Parathyroid adenoma (tissue), 2 donors: ENCODE data around the gene TDO2.

ENCODE experiments used
- H2AFZ ChIP-seq: fragments of 300-600 bp; sonication (generic); one replicate; pipeline ENCODE4 v1.7.0; 2017; ENCODE audit warnings: antibody characterized with exemption, mild to moderate bottlenecking
- H3K27ac ChIP-seq: fragments of 300-600 bp; sonication (generic); one replicate; pipeline ENCODE4 v1.7.0; 2017
- H3K27me3 ChIP-seq: fragments of 300-600 bp; sonication (generic); one replicate; pipeline ENCODE4 v1.7.0; 2017; ENCODE audit warnings: low read length; ENCODE audit not compliant: control insufficient read depth, insufficient read depth
- H3K36me3 ChIP-seq: fragments of 300-600 bp; sonication (generic); one replicate; pipeline ENCODE4 v1.7.0; 2017; ENCODE audit warnings: low read length; ENCODE audit not compliant: control insufficient read depth, insufficient read depth
- H3K4me1 ChIP-seq: fragments of 300-600 bp; sonication (generic); one replicate; pipeline ENCODE4 v1.7.0; 2017; ENCODE audit warnings: control low read depth
- H3K4me2 ChIP-seq: fragments of 300-600 bp; sonication (generic); one replicate; pipeline ENCODE4 v1.7.0; 2017; ENCODE audit warnings: low read length
- H3K4me3 ChIP-seq: fragments of 300-600 bp; sonication (generic); one replicate; pipeline ENCODE4 v1.7.0; 2017; ENCODE audit warnings: low read depth, low read length
- H3K79me2 ChIP-seq: fragments of 300-600 bp; sonication (generic); one replicate; pipeline ENCODE4 v1.7.0; 2017; ENCODE audit warnings: control low read depth
- H3K9ac ChIP-seq: fragments of 300-600 bp; sonication (generic); one replicate; pipeline ENCODE4 v1.7.0; 2017; ENCODE audit warnings: mild to moderate bottlenecking
- H3K9me3 ChIP-seq: fragments of 300-600 bp; sonication (generic); one replicate; pipeline ENCODE4 v1.7.0; 2017; ENCODE audit warnings: low read length; ENCODE audit not compliant: control insufficient read depth
- CTCF ChIP-seq: fragments of 300-600 bp; sonication (generic); IDR thresholded peaks from one replicate; pipeline ENCODE4 v1.7.0; 2017; ENCODE audit warnings: antibody characterized with exemption, mild to moderate bottlenecking
- donor health status: primary hyperparathyroidism.

Gene TDO2

DNA sequence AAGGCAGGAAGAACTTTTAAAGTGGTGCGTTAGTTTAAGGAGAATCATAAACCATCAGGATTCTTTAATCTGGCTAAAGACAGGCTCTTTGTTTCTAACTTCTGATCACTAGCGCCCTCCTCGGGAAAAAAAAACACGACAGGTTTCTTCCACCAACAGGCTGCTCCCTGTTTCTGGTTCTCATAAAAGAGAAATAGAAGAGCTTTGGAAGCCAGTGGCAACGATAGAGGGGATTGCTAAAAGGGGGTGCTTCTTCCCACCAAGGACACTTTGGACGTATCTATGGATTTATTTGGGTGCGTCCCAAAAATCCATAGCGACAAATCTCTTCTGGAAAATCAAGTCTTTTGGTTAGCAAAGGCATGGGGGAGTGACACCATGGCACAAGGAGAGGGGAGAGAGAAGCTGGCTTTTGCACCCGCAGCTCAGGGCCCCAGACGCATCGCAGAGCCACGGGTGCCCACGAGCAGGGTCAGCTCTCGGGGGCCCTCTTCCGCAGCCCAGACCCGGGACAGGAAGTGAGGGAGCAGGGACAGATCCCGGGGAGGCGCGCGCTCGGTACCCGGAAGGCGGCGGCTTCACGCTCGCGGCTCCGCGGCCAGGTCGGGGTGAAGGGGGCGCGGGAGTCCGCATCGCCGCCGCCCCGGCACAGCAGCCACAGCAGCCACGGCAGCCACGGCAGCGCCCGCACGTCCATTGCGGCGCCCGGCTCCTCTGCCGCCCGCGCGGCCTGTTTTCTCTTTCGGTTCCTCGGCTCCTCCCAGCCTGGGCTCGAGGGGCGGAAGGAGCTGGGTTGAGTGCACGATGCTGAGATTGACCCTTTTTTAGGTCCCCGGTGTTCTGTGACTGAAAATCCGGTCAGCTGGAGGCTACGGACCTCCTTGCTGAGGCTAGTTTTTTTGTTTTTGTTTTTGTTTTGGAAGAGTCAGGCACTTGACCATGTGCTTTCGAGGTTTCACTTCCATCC, 49.9 kb downstream of the TDO2 start, which contains the start of gene CTSO:
CTSO (minus strand) TSS at position 716 of the 967 bp plus-strand sequence; CDS start at position 697, 19 bp downstream.
- Histone ChIP-seq H3K27ac (peak within 1 kb of the TSS; percentile 88), H3K36me3 (no peaks in the 10 kb centered on the region), H3K4me1 (no peaks in the 10 kb centered on the region), H3K27me3 (no peaks in the 10 kb centered on the region), H3K9me3 (no peaks in the 10 kb centered on the region), H2AFZ (peak within 1 kb of the TSS; percentile 97), H3K9ac (peak within 1 kb of the TSS; percentile 1), H3K4me3 (peak within 1 kb of the TSS; percentile 92), H3K4me2 (peak within 1 kb of the TSS; percentile 98), H3K79me2 (no peaks in the 10 kb centered on the region)
- peak; percentile 54 for TF ChIP-seq CTCF

GRCh38 chr4:155954118-155954685, 50.7 kb downstream of the TDO2 start:
- Histone ChIP-seq H3K4me2 (peak overlapping the region; percentile 98), H2AFZ (peak overlapping the region; percentile 97), H3K9me3 (no peaks in the 10 kb centered on the region), H3K36me3 (no peaks in the 10 kb centered on the region), H3K79me2 (no peaks in the 10 kb centered on the region), H3K9ac (no peak overlapping the region), H3K4me3 (peak overlapping the region; percentile 92), H3K4me1 (no peaks in the 10 kb centered on the region), H3K27me3 (no peaks in the 10 kb centered on the region), H3K27ac (peak overlapping the region; percentile 88)
- TF ChIP-seq CTCF = no peak

GRCh38 chr4:155954939-155955338, 51.4 kb downstream of the TDO2 start:
- no peak overlapping the region for H3K4me3 ChIP-seq
- no peak overlapping the region for H3K27ac ChIP-seq
- no peaks in the 10 kb centered on the region for H3K9me3 ChIP-seq
- H3K79me2 ChIP-seq = no peaks in the 10 kb centered on the region
- H3K36me3 ChIP-seq = no peaks in the 10 kb centered on the region
- TF ChIP-seq CTCF = no peak
- H3K9ac ChIP-seq = no peak overlapping the region
- no peaks in the 10 kb centered on the region for H3K4me1 ChIP-seq
- no peaks in the 10 kb centered on the region for H3K27me3 ChIP-seq
- no peak overlapping the region for H2AFZ ChIP-seq
- H3K4me2 ChIP-seq = no peak overlapping the region

GRCh38 chr4:155956461-155956860, 53.0 kb downstream of the TDO2 start:
- no peak overlapping the region for H3K9ac ChIP-seq
- H3K27me3 ChIP-seq = no peaks in the 10 kb centered on the region
- H3K36me3 ChIP-seq = no peaks in the 10 kb centered on the region
- H3K9me3 ChIP-seq = no peaks in the 10 kb centered on the region
- no peak overlapping the region for H3K4me2 ChIP-seq
- no peaks in the 10 kb centered on the region for H3K79me2 ChIP-seq
- TF ChIP-seq CTCF = no peak
- no peak overlapping the region for H3K4me3 ChIP-seq
- no peak overlapping the region for H2AFZ ChIP-seq
- no peaks in the 10 kb centered on the region for H3K4me1 ChIP-seq
- H3K27ac ChIP-seq = no peak overlapping the region
